Spleen (tissue), 13 donors: Measurements from ENCODE around the gene RAD54L2. TPM values are rescaled to one million over a fixed set of nuclear protein-coding genes. Genes with fewer than 3 reads are reported as not detected.

Experiments used
- DNase-seq: peaks from one replicate; pipeline ENCODE4 v3.0.0-alpha.2; 2020
- H3K27ac ChIP-seq, 8 donors: fragments of 200-600 bp; sonication (generic) in 7 of 8; 1 replicate in 4 of 8; 2 replicates in 4 of 8; pipeline versions ENCODE4 v1.5.0 to v1.8.0; 2016 to 2021; ENCODE audit warnings: inconsistent platforms in 4 of 8, mild to moderate bottlenecking in 4 of 8, moderate library complexity in 1 of 8
- H3K27me3 ChIP-seq, 7 donors: fragments of 200-600 bp; sonication (generic) in 6 of 7; replicated peaks in 1 of 7; 1 replicate in 4 of 7; 2 replicates in 3 of 7; pipeline versions ENCODE4 v1.5.0 to v1.8.0; 2016 to 2021; ENCODE audit warnings: inconsistent platforms in 3 of 7, mild to moderate bottlenecking in 1 of 7
- H3K36me3 ChIP-seq, 6 donors: fragments of 200-600 bp; sonication (generic) in 5 of 6; 1 replicate in 4 of 6; 2 replicates in 2 of 6; pipeline versions ENCODE4 v1.5.0 to v1.8.0; 2016 to 2021; ENCODE audit warnings: inconsistent platforms in 2 of 6
- H3K4me1 ChIP-seq, 6 donors: fragments of 200-600 bp; sonication (generic) in 5 of 6; 1 replicate in 3 of 6; 2 replicates in 3 of 6; pipeline versions ENCODE4 v1.5.0 to v1.8.0; 2016 to 2021; ENCODE audit warnings: inconsistent platforms in 3 of 6
- H3K4me3 ChIP-seq, 8 donors: fragments of 200-600 bp; sonication (generic) in 7 of 8; 1 replicate in 4 of 8; 2 replicates in 4 of 8; pipeline versions ENCODE4 v1.5.0 to v1.8.0; 2016 to 2021; ENCODE audit warnings: inconsistent platforms in 4 of 8, mild to moderate bottlenecking in 4 of 8, moderate library complexity in 2 of 8
- H3K9me3 ChIP-seq, 8 donors: fragments of 200-600 bp; sonication (generic) in 7 of 8; 1 replicate in 4 of 8; 2 replicates in 4 of 8; pipeline versions ENCODE4 v1.5.0 to v1.8.0; 2016 to 2021; ENCODE audit warnings: inconsistent platforms in 4 of 8
- POLR2A ChIP-seq, 3 donors: fragments of 450-650 bp; IDR thresholded peaks; one replicate each; pipeline ENCODE4 v1.5.1; 2017; ENCODE audit warnings: antibody characterized with exemption in 3 of 3, mild to moderate bottlenecking in 1 of 3
- POLR2AphosphoS5 ChIP-seq, 3 donors: sonication (generic); formaldehyde crosslinking; IDR thresholded peaks; one replicate each; pipeline ENCODE4 v1.5.1; 2017; ENCODE audit warnings: antibody characterized with exemption in 3 of 3
- WGBS, 5 donors: extraction: QIAGEN DNeasy Blood & Tissue Kit in 3 of 5; methylation state at CpG; one replicate each; pipeline versions ENCODE4 v1.1.5 to v1.1.7; 2013 to 2018; 5-methylcytosine and 5-hydroxymethylcytosine counted together
- intact Hi-C: fragments of 100-400 bp; cut with DNase I; formaldehyde crosslinking; loops from one replicate; pipeline ENCODE4 v1.15.0; 2023; ENCODE audit warnings: low total_unique reads
- long read RNA-seq, 2 donors: transcript quantifications; one replicate each; lab custom pipeline, GENCODE V29; 2026
- polyA plus RNA-seq, 3 donors: library from polyadenylated mRNA; stranded (reverse); fragments of 200-250 nt; gene quantifications; one replicate each; pipeline ENCODE4 v1.2.1, GENCODE V29; 2013
- total RNA-seq, 7 donors: library from RNA; depleted of rRNA in 3 of 7; stranded (reverse); fragments of >200 nt in 3 of 7; fragmentation: NEBNext Ultra II Directional in 4 of 7; extraction: Animal tissue kit (Norgen Biotek cat#: 25700) in 4 of 7; gene quantifications; one replicate each; pipeline versions ENCODE4 v1.1.0 to v1.2.1, GENCODE V29; 2016 to 2021
- TF ChIP-seq, protein P1 (sequence below), 11 experiments: fragments of 200-600 bp in 7 of 11; fragments of 450-650 bp in 4 of 11; sonication (generic) in 4 of 11; IDR thresholded peaks in 8 of 11; conservative IDR thresholded peaks in 3 of 11; 1 replicate in 7 of 11; 2 replicates in 4 of 11; pipeline versions ENCODE4 v1.4.0 to v1.8.0; 2016 to 2021; ENCODE audit warnings: antibody characterized with exemption in 11 of 11, inconsistent platforms in 4 of 11, mild to moderate bottlenecking in 1 of 11
- donor health status: healthy with polysubstance abuse.
- donor health status: DM: no; HTN: no; CAD: no; lungs with moderate emphysema.
- donor health status: DM: no; HTN: no; CAD: no.
- donor health status: Bipolar disorder and iron deficiency.
- donor health status: healthy.
- donor health status: DM: no; HTN: no; CAD: no.
- donor health status: DM: yes; HTN: yes; CAD: no.

Gene RAD54L2
- total RNA-seq, result 10 to 100 TPM; 22.8 to 36.7 (median 32.4) TPM
- polyA plus RNA-seq, result 1 to 10 TPM; 1.4 to 4.3 (median 2.2) TPM
- long read RNA-seq, donor 1, result 0 reads
- long read RNA-seq, donor 2, result 0 reads

- peak; percentile 79 to 89 (median 85) for TF ChIP-seq POLR2AphosphoS5 (IDR thresholded peaks at IDR 0.05)
- TF ChIP-seq POLR2A (IDR thresholded peaks at IDR 0.05), result peak in 1 of 3 donors; percentile 20
- TF ChIP-seq, protein P1, sequence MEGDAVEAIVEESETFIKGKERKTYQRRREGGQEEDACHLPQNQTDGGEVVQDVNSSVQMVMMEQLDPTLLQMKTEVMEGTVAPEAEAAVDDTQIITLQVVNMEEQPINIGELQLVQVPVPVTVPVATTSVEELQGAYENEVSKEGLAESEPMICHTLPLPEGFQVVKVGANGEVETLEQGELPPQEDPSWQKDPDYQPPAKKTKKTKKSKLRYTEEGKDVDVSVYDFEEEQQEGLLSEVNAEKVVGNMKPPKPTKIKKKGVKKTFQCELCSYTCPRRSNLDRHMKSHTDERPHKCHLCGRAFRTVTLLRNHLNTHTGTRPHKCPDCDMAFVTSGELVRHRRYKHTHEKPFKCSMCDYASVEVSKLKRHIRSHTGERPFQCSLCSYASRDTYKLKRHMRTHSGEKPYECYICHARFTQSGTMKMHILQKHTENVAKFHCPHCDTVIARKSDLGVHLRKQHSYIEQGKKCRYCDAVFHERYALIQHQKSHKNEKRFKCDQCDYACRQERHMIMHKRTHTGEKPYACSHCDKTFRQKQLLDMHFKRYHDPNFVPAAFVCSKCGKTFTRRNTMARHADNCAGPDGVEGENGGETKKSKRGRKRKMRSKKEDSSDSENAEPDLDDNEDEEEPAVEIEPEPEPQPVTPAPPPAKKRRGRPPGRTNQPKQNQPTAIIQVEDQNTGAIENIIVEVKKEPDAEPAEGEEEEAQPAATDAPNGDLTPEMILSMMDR (IDR thresholded peaks at IDR 0.05 in 8 of 11, conservative IDR thresholded peaks at IDR 0.05 in 3 of 11), result peak in 5 of 11 experiments; percentile 21 to 46 (median 45)
- Histone ChIP-seq H3K36me3 (peaks cover 0 to 24% (median 6%) of the 10 kb centered on the region in 6 donors), H3K4me1 (peaks cover 21 to 52% (median 36%) of the 10 kb centered on the region in 6 donors), H3K27me3 (no peaks in the 10 kb centered on the region), H3K4me3 (peak within 1 kb of the TSS; percentile 82 to 98 (median 90)), H3K9me3 (no peaks in the 10 kb centered on the region), H3K27ac (peak within 1 kb of the TSS; percentile 55 to 91 (median 85))
- WGBS, 5 donors, result 0 to 2% (median 0%) methylated on average over 19 to 91 of the region's 91 CpGs
- intact Hi-C loops, result no loop called here
- DNase-seq, result peak; percentile 95
Observed at GRCh38 chr3:51538459-51539290, at the start of gene RAD54L2. RAD54L2 (plus strand) TSS chr3:51538719; CDS start chr3:51590421, 51,702 bp downstream.

DNA sequence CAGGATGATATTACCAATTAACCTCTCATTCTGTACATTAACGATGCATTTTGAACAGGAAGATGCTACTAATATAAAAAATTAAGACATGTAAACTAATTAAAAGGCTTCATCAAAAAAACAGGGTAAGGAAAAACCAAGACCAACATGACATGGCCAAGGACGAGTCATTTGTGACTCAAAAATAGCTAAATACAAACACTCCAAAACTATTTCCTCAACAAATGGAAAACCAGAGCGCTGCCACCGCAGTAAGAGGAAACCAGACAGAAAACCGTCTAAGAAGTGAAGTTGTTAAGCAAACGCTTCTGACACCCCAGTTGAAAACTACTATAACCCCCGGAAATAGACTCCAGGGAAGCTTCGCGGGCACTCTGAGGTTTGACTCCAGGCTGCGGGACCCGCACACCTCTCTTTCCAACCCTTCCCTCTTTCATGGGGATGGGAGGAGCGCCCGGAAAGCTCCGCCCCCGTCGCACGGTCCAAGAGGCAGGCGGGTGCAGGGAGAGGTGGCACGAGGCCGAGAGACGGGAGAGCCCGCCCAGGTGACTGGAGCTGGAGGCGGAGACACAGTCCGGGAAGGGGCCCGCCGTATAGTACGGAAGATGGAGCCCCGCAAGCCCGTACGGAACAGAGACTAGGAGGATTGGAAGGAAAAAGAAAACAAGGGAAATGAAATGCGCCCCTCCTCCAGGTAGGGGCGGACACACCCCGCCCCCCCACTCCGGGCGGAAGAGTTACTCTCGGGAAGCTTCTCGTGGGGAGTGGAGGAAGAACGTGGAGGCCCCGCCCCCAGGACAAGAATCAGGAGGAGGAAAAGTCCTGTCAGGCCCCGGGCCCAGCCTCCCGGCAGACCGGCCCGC, 39.4 kb upstream of the RAD54L2 start:
- WGBS, 5 donors, result 0 to 1% (median 1%) methylated on average over 38 to 43 of the region's 43 CpGs
- intact Hi-C loops, result no loop called here
- TF ChIP-seq POLR2AphosphoS5 (IDR thresholded peaks at IDR 0.05) (peak; percentile 80 to 86 (median 86)), POLR2A (IDR thresholded peaks at IDR 0.05) (no peak)
- TF ChIP-seq, protein P1 (IDR thresholded peaks at IDR 0.05 in 8 of 11, conservative IDR thresholded peaks at IDR 0.05 in 3 of 11), result peak in 1 of 11 experiments; percentile 21
- Histone ChIP-seq H3K4me1 (peaks cover 0 to 55% (median 29%) of the 10 kb centered on the region in 6 donors), H3K36me3 (peaks cover 0 to 28% (median 9%) of the 10 kb centered on the region in 6 donors), H3K9me3 (no peaks in the 10 kb centered on the region), H3K27ac (peak overlapping the region; percentile 87 to 99 (median 96)), H3K27me3 (no peaks in the 10 kb centered on the region), H3K4me3 (peak overlapping the region; percentile 81 to 100 (median 92))
- DNase-seq, result peak; percentile 96

DNA sequence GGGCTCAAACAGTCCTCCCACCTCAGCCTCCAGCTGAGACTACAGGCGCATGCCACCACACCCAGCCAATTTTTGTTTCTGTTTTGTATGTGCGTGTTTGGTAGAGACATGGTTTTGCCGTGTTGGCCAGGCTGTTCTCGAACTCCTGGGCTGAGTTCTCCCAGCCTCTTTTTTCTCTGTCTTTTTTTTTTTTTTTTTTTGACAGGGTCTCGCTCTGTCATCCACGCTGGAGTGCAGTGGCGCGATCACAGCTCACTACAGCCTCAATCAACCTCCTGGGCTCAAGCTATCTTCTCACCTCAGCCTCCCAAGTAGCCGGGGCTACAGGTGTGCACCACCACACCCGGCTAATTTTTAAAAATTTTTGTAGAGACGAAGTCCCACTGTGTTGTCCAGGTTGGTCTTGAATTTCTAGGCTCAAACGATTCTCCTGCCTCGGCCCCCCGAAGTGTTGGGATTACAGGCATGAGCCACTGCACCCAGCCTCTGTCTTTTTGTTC, 37.8 kb upstream of the RAD54L2 start:
- H3K4me3 ChIP-seq, result peak overlapping the region in 5 of 8 donors; percentile 2 to 100 (median 94)
- H3K27me3 ChIP-seq, result no peaks in the 10 kb centered on the region
- TF ChIP-seq POLR2A (IDR thresholded peaks at IDR 0.05) (no peak), POLR2AphosphoS5 (IDR thresholded peaks at IDR 0.05) (no peak)
- TF ChIP-seq, protein P1 (IDR thresholded peaks at IDR 0.05 in 8 of 11, conservative IDR thresholded peaks at IDR 0.05 in 3 of 11), result no peak
- peaks cover 0 to 12% (median 7%) of the 10 kb centered on the region in 6 donors for H3K36me3 ChIP-seq
- intact Hi-C loops, result loop anchor here (5.0 kb wide), 1 partner anchor 182 kb away; no protein-coding TSS in a partner anchor
- WGBS, 5 donors, result 94 to 97% (median 94%) methylated on average over 14 of the region's 14 CpGs
- H3K4me1 ChIP-seq, result peaks cover 0 to 49% (median 29%) of the 10 kb centered on the region in 6 donors
- H3K9me3 ChIP-seq, result no peaks in the 10 kb centered on the region
- H3K27ac ChIP-seq, result peak overlapping the region; percentile 76 to 99 (median 96)
- DNase-seq, result peak; percentile 85
